ENCODE data around the gene BAAT. TPM values are rescaled to one million over a fixed set of nuclear protein-coding genes. Genes with fewer than 3 reads are reported as not detected.

Gene BAAT
- total RNA-seq, 3 donors from 2014 or later, result 0.14 TPM; not detected in 2

DNA sequence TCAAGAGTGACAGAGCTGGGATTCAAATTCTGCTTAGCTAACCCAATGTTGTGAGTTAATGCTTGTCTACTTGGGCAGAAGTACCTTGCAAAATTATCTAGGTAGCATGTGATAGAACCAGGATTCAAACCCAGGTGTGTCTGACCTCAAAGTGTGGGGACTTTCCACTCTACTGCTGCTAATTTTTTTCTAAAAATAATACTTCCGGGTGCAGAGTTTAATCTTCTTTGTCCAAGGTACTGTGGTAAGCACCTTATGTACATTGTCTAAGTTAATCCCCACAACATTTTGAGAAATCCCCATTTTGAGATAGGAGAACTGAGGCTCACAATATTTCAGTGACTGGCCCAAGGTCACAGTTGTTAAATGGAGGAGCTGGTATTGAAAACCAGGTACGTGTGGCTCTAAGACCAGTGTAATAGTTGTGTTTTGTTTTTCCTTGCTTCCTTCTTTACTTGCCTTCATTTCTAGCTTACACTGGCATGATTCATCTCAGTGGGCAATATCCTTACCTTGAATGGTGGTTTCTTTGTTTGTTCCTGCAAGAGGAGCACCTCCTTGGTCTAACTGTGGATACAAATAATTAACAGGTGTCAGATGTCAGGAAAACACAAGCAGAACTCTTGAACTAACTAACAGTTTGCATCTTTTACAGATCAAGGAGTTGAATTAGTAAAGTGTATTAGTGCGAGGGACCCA lies 43.3 kb upstream of the BAAT start:
- DNase-seq (no peak), ATAC-seq (peak; percentile 80)
- H3K36me3 ChIP-seq (ENCODE audit: low read depth), result no peaks in the 10 kb centered on the region
- no peak overlapping the region for H3K4me3 ChIP-seq
- intact Hi-C loops (cut with DNase I, micrococcal nuclease), result no loop called here
- no peaks in the 10 kb centered on the region for H3K4me1 ChIP-seq (ENCODE audit: low read depth)
- TF ChIP-seq, protein P1, sequence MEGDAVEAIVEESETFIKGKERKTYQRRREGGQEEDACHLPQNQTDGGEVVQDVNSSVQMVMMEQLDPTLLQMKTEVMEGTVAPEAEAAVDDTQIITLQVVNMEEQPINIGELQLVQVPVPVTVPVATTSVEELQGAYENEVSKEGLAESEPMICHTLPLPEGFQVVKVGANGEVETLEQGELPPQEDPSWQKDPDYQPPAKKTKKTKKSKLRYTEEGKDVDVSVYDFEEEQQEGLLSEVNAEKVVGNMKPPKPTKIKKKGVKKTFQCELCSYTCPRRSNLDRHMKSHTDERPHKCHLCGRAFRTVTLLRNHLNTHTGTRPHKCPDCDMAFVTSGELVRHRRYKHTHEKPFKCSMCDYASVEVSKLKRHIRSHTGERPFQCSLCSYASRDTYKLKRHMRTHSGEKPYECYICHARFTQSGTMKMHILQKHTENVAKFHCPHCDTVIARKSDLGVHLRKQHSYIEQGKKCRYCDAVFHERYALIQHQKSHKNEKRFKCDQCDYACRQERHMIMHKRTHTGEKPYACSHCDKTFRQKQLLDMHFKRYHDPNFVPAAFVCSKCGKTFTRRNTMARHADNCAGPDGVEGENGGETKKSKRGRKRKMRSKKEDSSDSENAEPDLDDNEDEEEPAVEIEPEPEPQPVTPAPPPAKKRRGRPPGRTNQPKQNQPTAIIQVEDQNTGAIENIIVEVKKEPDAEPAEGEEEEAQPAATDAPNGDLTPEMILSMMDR (IDR thresholded peaks at IDR 0.05), result no peak
- H3K9me3 ChIP-seq, result no peaks in the 10 kb centered on the region

DNA sequence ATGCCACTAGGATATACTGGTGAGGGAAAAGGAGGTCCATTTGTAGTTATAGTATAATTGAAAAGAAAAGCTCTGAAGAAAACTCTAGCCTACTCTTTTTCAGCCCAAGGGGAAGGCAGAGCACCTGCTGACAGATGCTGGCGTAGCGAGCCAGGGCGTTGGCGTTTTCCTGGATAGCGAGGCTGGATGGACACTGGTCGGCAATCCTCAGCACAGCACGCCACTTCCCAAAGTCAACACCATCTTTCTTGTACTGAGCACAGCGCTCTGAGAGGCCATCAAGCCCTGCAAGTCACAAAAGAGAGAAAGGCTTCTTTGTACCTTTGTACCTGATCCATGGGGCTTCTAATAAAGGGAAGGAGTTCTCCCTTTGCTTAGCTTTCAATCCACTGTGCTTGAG lies 42.6 kb upstream of the BAAT start:
- ATAC-seq, result no peak
- Histone ChIP-seq H3K36me3 (ENCODE audit: low read depth) (no peaks in the 10 kb centered on the region), H3K4me1 (ENCODE audit: low read depth) (no peaks in the 10 kb centered on the region), H3K4me3 (no peak overlapping the region), H3K9me3 (no peaks in the 10 kb centered on the region)
- no peak for DNase-seq
- intact Hi-C loops (cut with DNase I, micrococcal nuclease), result no loop called here
- TF ChIP-seq, protein P1 (IDR thresholded peaks at IDR 0.05), result no peak

DNA sequence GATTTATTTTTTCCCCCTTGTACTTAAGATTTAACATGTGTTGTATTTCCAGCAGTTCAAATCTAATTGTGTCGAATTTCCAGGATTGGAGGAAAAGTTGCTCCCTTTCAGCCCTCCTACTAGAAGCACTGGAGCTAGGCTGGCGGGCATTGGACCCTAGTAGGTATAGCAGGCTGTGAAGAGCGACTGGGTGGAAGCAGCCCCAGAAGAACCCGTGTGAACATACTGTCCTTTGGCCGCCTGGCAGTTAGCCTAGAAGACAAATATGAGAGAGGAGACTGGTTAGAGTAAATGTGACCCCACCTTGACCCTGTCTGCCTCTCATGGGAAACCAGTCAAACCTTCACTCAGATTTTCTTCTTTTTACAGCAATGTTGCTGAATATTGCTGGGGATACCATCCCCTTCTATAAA lies 36.9 kb upstream of the BAAT start:
- Histone ChIP-seq H3K4me3 (no peak overlapping the region), H3K36me3 (ENCODE audit: low read depth) (no peaks in the 10 kb centered on the region), H3K9me3 (peaks cover 3% of the 10 kb centered on the region), H3K4me1 (ENCODE audit: low read depth) (no peaks in the 10 kb centered on the region)
- DNase-seq (peak in 1 of 3 donors; percentile 71), ATAC-seq (peak; percentile 76)
- TF ChIP-seq, protein P1 (IDR thresholded peaks at IDR 0.05), result no peak
- intact Hi-C loops (cut with DNase I, micrococcal nuclease), result no loop called here

DNA sequence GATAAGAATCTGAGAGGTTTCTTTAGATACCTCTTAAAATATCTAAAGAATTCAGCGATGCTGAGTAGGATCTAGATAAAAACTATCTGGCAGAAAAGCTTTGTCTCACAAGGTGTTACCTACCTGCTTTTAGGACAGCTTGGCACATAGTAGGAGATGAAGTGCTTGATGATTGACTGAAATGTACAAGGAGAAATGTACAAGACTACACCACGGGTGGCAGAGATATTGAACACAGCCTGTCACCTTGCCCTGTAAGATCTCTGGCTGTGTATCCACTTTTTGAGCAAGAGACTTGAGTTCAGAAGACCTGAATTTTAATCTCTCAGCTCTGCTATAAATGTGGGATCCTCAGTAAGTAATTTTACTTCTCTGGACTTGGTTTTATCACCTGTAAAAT lies 35.1 kb upstream of the BAAT start:
- ATAC-seq (no peak), DNase-seq (no peak)
- Histone ChIP-seq H3K4me1 (ENCODE audit: low read depth) (no peaks in the 10 kb centered on the region), H3K36me3 (ENCODE audit: low read depth) (no peaks in the 10 kb centered on the region), H3K4me3 (no peak overlapping the region), H3K9me3 (peaks cover 14% of the 10 kb centered on the region)
- TF ChIP-seq, protein P1 (IDR thresholded peaks at IDR 0.05), result no peak
- intact Hi-C loops (cut with DNase I, micrococcal nuclease), result no loop called here

DNA sequence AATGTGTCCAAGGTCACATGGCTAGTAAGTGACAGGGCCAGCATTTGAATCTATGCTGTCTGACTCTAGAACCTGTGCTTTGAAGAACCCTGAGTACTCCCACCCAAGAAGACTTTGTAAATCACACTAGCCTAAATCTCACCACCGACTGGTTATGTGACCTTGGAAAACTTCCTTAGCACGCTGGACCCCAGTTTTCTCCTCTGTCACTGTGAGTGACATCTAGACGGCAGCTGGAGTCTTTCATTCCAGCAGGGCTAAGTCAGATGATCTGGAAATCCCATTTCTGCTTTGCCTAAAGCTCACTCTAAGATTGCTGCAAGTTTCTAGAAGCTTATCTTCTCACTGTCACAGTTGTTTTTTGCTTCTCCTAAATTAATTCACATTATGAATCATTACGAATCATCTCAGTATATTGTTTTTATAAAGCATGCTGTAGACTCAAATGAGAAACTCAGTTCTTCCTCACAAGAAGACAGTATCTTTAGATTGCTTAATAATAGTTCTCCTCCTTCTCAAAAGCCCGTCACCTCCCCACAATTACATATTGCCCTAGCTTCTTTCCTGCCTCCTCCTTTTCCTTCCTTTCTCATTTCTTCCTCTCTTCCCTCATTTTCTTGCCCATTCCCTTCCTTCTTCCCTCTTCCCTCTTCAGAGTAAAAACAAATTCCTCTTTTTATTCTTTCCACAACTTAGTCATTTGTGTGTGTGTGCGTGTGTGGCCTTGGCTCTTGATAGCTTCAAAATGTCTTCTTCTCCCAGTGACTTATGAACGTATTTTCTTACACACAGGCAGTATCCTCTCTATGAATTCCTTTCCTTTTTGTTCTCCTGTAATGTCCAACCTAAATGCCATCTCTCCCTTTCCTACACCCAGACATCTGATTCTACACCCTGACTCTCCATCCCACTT lies 34.0 kb upstream of the BAAT start:
- Histone ChIP-seq H3K9me3 (peaks cover 23% of the 10 kb centered on the region), H3K4me3 (no peak overlapping the region), H3K36me3 (ENCODE audit: low read depth) (no peaks in the 10 kb centered on the region), H3K4me1 (ENCODE audit: low read depth) (no peaks in the 10 kb centered on the region)
- no peak for ATAC-seq
- no peak for DNase-seq
- intact Hi-C loops (cut with DNase I, micrococcal nuclease), result no loop called here
- TF ChIP-seq, protein P1 (IDR thresholded peaks at IDR 0.05), result no peak
